Muscle layer of duodenum (tissue), 2 donors: ENCODE results near the gene CABLES2.
A peak's percentile ranks its signal among the peaks of the same experiment; 100 is the strongest.

ENCODE experiments used
- H3K27ac ChIP-seq: one replicate; pipeline ENCODE4 v1.7.0; 2013; ENCODE audit warnings: mild to moderate bottlenecking, low read length
- H3K27me3 ChIP-seq: one replicate; pipeline ENCODE4 v1.7.0; 2013; ENCODE audit warnings: low read depth, mild to moderate bottlenecking, control low read depth, low read length
- H3K36me3 ChIP-seq, 2 donors: one replicate each; pipeline ENCODE4 v1.7.0; 2013; ENCODE audit warnings: low read length in 2 of 2, control low read depth in 1 of 2, mild to moderate bottlenecking in 1 of 2; ENCODE audit not compliant: insufficient read depth in 2 of 2, control insufficient read depth in 1 of 2
- H3K4me1 ChIP-seq, 2 donors: one replicate each; pipeline ENCODE4 v1.7.0; 2013; ENCODE audit warnings: low read length in 2 of 2, mild to moderate bottlenecking in 2 of 2, control low read depth in 1 of 2, moderate library complexity in 1 of 2; ENCODE audit not compliant: insufficient read depth in 2 of 2, control insufficient read depth in 1 of 2
- H3K4me3 ChIP-seq, 2 donors: one replicate each; pipeline ENCODE4 v1.7.0; 2013; ENCODE audit warnings: low read length in 2 of 2, low read depth in 1 of 2, mild to moderate bottlenecking in 1 of 2
- H3K9me3 ChIP-seq, 2 donors: one replicate each; pipeline ENCODE4 v1.7.0; 2013; ENCODE audit warnings: low read length in 2 of 2, control low read depth in 1 of 2, mild to moderate bottlenecking in 1 of 2; ENCODE audit not compliant: control insufficient read depth in 1 of 2
- donor health status: healthy.

CABLES2 gene

DNA sequence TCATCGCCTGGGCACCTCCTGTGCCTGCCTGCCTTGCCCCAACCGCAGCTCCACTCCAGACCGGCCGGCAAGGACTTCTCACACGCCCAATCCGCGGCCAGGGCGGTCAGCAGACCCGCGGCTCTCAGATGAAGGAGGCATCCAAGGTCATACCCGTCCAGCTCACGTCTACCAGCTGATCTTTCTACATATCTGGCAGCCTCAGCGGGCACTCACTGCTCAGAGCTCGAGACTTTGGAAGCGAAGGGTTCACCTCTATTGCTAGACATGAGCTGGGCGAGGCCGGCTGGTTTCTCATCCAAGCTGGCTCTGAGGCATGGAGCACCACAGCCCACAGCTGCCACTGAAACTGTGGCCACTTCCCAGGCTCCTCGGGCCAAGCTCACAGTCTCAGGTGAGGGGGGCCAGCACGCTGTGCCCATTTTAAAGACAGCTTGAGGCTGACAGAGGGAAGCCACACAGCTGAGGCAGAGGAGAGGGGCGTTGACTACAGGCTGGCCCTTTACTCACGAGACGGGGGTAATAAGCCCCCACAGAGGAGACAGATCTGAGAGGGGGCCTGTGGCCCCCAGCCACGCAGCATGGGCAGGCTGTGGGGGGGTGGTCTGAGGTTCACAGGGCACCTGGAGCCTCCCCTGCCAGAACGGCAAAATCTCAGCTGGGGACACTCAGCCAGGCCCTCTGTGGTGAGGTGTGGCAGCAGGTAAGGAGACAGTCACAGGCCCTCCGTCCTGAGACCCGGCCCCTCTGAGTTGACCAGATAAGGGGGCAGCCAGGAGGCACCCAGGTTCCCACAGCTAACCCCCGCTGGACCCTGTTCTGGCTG lies 42.0 kb downstream of the CABLES2 start:
- peak overlapping the region; percentile 44 to 88 for H3K4me3 ChIP-seq
- no peaks in the 10 kb centered on the region for H3K9me3 ChIP-seq
- peaks cover 4% of the 10 kb centered on the region for H3K27me3 ChIP-seq
- peaks cover 4 to 87% of the 10 kb centered on the region in 2 donors for H3K4me1 ChIP-seq
- H3K36me3 ChIP-seq, result no peaks in the 10 kb centered on the region
- peak overlapping the region; percentile 8 for H3K27ac ChIP-seq

DNA sequence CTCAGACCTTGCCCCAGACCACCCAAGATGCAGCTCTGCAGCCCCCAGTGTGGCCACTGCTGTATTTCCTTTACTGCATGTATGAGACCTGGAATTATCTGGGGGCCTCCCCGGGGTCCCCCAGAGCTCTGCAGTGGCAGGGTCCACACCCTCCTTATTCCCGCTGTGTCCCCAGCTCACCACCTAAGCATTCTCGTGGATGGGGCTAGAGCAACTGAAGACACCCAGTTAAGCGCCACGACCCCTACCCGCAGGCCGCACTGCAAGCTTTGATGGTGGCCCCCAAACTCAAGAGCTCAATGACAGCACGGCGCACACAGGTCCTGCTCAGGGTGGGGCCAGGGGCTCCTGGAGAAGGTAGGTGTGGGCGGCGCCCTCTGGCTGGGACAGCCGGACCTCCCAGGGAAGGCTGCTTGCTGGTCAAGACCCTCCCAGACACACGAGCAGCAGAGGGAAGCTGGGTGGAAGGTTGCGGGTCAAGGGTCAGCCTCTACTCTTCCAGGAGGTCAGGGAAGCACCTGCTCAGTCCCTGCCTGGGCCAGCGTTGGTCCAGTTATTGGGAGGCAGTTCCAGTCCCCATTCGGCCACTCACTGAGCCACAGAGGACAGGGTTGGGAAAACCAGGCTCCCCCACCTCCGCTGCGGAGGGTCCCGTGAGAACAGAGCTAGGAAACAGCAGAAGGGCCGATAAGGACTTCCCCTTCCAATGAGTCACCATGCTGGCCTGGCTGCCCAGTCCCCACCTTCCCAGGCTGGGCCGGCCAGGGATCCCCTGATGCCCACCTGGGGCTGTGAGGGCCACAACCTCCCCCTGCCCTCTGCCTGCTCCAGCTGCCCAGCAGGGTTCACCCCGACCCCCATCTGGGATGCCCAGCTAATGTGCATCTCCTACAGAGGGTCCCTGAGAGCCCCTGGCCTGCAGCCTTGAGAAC lies 42.9 kb downstream of the CABLES2 start:
- peaks cover 4% of the 10 kb centered on the region for H3K27me3 ChIP-seq
- H3K4me3 ChIP-seq, result peak overlapping the region in 1 of 2 donors; percentile 88
- no peaks in the 10 kb centered on the region for H3K36me3 ChIP-seq
- no peak overlapping the region for H3K27ac ChIP-seq
- peaks cover 4 to 86% of the 10 kb centered on the region in 2 donors for H3K4me1 ChIP-seq
- H3K9me3 ChIP-seq, result no peaks in the 10 kb centered on the region

DNA sequence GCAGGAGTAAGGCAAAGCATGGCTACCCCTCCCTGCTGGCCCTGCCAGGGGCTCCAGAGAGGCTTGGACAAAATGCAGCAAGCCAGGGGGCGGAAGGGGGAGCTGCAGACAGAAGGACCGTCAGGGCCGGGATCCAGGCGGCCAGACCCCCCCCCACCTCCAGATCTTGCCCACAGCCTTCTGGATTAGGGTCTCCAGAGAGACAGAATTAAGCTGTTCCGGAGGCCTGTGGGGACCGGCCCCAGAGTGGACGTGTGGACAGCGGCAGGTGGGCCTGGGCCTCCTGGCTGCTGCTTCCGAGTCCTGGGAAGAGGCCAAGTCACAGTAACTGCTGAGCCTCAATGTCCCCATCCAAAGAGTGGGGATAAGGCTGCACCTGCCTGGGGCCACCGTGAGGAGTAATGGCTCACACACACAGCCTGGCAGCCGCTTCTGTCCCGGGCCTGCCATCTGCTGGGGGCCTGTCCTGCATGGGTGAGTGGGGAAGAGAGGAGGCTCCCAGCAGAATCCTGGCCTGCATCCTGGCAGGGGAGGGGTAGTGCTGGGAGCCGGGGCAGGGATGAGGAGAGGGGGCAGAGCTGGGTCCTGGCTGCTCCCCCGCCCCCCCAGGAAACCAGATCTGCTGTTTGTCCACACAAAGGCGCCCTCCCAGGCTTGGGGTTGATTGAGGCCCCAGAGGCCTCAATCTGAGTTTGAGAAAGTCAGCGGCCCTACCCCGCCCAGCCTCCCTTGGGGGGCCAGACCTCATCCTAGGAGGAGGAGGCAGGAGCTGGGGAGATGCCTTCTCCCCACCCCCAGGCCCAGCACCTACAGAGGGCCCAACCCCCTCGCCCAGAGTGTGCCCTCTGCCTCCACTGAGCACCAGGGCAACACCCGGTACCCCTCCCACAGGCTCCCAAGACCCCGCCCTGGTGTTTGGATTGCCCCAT lies 43.8 kb downstream of the CABLES2 start:
- Histone ChIP-seq H3K4me1 (peaks cover 0 to 86% of the 10 kb centered on the region in 2 donors), H3K9me3 (no peaks in the 10 kb centered on the region), H3K4me3 (peak overlapping the region in 1 of 2 donors; percentile 88), H3K36me3 (no peaks in the 10 kb centered on the region), H3K27me3 (no peaks in the 10 kb centered on the region), H3K27ac (no peak overlapping the region)

DNA sequence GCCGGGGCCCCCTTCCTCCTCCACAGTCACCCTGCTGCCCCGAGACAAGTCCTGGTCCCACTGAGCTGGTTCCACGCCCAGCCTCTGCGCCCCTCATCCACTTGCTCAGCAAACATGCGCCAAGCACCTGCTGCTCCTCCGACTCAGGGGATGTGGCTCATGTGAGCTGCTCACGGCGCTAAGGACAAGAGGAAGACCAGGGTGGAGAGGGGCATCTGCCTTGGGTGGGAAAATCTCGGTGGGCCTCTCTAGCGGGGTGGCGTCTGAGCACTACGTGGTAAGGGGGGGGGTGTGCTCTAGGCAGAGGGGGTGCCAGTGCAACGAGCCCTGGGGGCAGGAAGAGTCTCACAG lies 44.5 kb downstream of the CABLES2 start:
- H3K36me3 ChIP-seq, result no peaks in the 10 kb centered on the region
- H3K9me3 ChIP-seq, result no peaks in the 10 kb centered on the region
- peaks cover 0 to 86% of the 10 kb centered on the region in 2 donors for H3K4me1 ChIP-seq
- H3K27ac ChIP-seq, result no peak overlapping the region
- no peaks in the 10 kb centered on the region for H3K27me3 ChIP-seq
- H3K4me3 ChIP-seq, result no peak overlapping the region

DNA sequence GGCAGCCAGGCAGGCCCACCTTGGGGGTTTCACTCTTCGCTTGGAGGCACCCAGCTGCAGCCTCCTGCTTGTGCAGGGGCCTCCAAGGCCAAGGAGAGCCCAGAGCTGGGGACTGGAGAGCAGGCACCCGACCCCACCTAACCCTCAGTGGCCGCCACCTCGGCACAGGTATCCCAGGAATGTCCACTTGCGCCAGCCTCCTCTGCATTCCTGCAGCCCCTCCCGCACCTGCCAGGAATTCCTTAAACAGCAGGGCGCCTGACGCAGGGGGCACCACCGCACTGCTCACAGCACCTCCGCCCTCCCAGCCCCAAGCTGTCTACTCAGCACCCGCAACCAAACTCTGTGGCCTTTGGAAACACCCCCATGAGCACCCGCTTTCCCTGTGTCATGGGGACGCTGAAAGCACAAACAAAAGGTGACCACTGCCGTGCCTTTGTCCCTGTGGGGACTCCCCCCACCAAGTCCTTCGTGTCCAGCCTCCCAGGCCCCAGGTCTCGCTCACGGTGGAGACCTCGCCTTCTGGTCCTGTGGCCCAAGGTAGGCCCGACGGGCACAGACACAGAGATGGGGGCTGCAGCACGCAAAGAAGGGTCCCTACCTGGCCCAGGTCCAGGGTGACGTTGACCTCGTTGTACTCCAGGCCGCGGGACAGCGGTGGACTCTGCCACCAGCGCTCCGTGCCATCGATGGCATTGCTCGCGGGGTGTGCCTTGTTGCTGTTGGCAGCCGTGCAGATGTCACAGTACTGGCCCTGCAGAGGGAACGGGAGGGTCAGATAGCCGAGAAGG lies 45.1 kb downstream of the CABLES2 start:
- Histone ChIP-seq H3K4me1 (peaks cover 0 to 88% of the 10 kb centered on the region in 2 donors), H3K36me3 (no peaks in the 10 kb centered on the region), H3K9me3 (no peaks in the 10 kb centered on the region), H3K27ac (no peak overlapping the region), H3K27me3 (no peaks in the 10 kb centered on the region), H3K4me3 (no peak overlapping the region)

DNA sequence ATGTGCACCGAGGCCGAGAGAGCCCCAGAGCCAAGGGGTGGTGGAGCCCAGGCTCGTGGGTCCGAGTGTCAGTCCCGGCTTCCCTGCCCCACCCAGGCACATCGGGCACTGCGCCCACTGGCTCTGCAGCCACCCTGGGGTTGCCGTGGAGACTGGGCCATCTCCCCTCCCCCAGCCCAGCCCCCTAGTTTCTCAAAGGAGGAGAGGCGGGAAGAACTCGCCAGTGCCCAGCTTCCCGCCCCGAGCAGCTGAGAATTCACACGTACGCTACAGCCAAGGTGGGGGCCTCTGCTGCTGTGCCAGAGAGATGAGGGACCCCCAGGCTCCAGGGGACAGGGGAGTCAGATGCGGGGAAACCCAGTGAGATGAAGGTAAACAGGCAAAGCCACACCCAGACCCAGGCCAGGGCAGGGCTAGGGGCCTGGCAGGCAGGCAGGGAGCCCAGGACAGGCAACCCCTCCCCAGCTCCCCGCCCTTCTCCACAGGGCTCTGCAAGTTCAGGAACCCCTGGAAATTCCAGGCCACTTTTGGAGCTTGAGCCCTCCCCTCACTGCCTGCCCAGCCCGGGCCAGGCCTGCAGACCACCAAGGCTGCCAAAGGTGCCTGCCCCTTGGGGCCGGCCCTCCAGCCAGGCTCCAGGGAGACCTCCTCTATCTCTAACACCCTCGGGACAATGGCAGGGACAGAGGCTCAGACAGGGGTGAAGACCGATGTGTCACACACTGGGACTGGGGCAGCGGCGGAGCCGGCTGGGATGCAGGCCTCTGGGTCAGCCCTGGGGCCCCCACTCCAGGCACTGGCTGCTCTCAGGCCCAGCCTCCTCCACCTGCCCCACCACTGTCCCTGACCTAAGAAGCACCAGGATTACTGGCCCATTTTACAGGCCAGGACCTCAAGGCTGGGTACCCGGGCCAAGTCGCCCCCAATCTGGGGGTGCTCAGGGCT lies 46.0 kb downstream of the CABLES2 start:
- Histone ChIP-seq H3K36me3 (no peaks in the 10 kb centered on the region), H3K4me1 (peaks cover 0 to 92% of the 10 kb centered on the region in 2 donors), H3K4me3 (no peak overlapping the region), H3K27ac (no peak overlapping the region), H3K27me3 (no peaks in the 10 kb centered on the region), H3K9me3 (no peaks in the 10 kb centered on the region)

DNA sequence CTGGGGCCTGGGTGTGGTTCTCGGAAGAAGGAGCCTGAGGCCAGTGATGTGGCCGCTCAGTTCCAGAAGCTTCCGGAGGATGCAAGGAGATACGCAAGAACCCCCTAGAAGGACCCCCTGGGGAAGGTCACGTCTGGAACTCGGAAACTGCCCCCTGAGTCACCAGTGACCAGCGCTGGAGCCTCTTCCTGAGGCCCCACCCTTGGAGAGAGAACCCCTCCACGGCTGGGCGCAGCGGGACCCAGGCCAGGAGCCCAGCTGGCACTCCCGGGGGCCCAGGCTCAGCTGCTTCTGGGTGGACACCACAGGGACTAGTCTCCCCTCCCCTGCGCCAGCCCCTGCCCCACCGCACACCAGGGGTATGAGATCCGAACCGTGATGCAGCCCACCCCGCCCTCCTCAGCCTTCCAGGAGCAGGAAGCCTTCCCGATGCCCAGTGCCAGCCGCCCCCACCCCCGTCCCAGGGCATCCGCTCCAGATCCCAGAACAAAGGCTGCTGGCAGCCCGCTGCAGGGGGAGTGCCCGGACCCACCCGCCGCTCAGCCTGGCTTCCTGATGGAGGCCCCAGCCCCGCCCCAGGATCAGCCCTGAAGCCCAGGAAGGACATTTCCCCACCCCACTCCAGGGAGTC lies 47.5 kb downstream of the CABLES2 start:
- Histone ChIP-seq H3K9me3 (no peaks in the 10 kb centered on the region), H3K36me3 (no peaks in the 10 kb centered on the region), H3K4me1 (peaks cover 3 to 92% of the 10 kb centered on the region in 2 donors), H3K27me3 (no peaks in the 10 kb centered on the region), H3K27ac (no peak overlapping the region), H3K4me3 (peak overlapping the region in 1 of 2 donors; percentile 7)

DNA sequence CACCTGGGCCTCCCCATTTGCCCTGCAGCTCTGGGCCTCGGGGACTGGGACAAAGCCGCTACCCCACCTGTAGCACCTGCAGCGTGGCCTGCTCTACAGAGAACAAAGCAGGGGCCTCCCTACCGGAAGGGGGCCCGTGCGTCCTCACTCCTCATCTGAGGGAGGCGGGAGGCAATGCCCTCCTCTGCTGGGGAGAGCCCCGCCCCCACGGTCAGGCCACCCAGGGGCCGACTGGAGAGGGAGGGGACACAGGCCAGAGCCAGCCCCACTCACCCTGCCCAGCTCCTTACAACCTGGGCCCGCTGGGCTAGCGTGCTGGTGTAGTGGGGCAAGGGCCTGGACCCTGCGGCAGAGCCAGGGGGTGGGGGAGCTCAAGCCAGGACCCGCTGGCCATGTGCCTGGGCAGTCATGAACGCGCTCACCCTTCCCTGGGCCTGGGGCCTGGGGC lies 48.0 kb downstream of the CABLES2 start:
- Histone ChIP-seq H3K36me3 (no peaks in the 10 kb centered on the region), H3K27me3 (no peaks in the 10 kb centered on the region), H3K9me3 (no peaks in the 10 kb centered on the region), H3K4me3 (peak overlapping the region in 1 of 2 donors; percentile 7), H3K27ac (peak overlapping the region; percentile 31), H3K4me1 (peaks cover 3 to 91% of the 10 kb centered on the region in 2 donors)
